Measurements from ENCODE around the gene TBC1D1. TPM values are rescaled to one million over a fixed set of nuclear protein-coding genes. Genes with fewer than 3 reads are reported as not detected.

The TBC1D1 gene
- total RNA-seq, 2 experiments from 2014 or later = 40.7 to 46.5 TPM

DNA sequence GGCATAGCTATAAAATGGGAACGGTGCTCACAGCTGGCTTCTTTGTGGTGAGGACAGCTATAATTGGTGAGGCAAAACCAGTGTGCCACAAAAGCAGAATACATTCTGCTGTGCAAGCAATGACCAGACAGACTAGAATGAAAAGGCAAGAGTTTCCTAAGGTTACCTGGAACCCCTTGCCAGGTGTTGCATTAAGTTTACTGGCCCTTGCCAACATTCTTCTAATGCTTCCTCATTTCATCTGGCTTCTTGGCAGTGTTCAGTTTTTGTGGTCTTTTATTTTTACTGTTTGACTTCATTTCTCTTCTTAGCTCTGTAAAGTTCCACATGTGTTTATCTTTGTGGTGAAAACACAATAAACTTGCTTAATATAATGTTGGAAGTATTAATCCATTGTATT is 200.8 kb downstream of the TBC1D1 start:
- no peak for TF ChIP-seq CTCF (IDR thresholded peaks at IDR 0.05)
- Histone ChIP-seq H3K27me3 (ENCODE audit: control insufficient read depth in 1 of 2, insufficient read depth in 2 of 2, low read length in 2 of 2) (no peaks in the 10 kb centered on the region), H3K36me3 (ENCODE audit: insufficient read depth, low read length) (peaks cover 23% of the 10 kb centered on the region), H3K27ac (ENCODE audit: low read depth in 1 of 2, low read length in 2 of 2) (no peak overlapping the region), H3K4me1 (ENCODE audit: insufficient read depth, low read length) (no peaks in the 10 kb centered on the region), H3K4me3 (ENCODE audit: low read length) (no peak overlapping the region), H3K9me3 (ENCODE audit: control insufficient read depth in 1 of 2, insufficient read depth in 1 of 2, low read length in 2 of 2) (no peaks in the 10 kb centered on the region)
- intact Hi-C loops (cut with DNase I, micrococcal nuclease) = no loop called here
- Mint-ChIP-seq H3K9me3 (no peaks in the 10 kb centered on the region), H3K4me3 (no peak overlapping the region), H3K36me3 (ENCODE audit: low read depth) (peaks cover 67% of the 10 kb centered on the region), H3K4me1 (ENCODE audit: low read depth) (peaks cover 26% of the 10 kb centered on the region), H3K27me3 (no peaks in the 10 kb centered on the region), H3K27ac (no peak overlapping the region)
- no peak for DNase-seq
- ChIA-PET POLR2A (interaction anchor here (0.6 kb wide), 1 partner anchor 609 kb away, joined by 3 read pairs; no protein-coding TSS in a partner anchor), CTCF (interaction anchor here (1.3 kb wide), 1 partner anchor 640 kb away, joined by 3 read pairs; no protein-coding TSS in a partner anchor)
- no peak for ATAC-seq (ENCODE audit: poor library complexity)

DNA sequence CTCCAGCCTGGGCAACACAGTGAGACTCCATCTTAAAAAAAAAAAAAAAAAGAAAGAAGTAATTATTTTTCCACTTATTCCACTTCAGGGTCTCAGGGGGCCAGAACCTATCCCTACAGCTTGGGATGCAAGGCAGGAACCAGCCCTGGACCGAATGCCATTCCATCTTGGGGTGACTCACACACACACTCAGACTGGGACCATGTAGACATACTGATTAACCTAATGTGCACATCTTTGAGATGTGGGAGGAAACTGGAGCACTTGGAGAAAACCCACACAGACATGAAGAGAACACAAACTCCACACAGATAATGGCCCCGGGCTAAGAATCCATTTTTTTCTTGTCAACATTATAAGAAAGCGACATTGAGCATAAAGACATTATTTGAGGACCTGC is 201.8 kb downstream of the TBC1D1 start:
- no peak overlapping the region for H3K27ac ChIP-seq (ENCODE audit: low read depth in 1 of 2, low read length in 2 of 2)
- CTCF ChIA-PET = no interaction called here
- DNase-seq (no peak), ATAC-seq (ENCODE audit: poor library complexity) (no peak)
- intact Hi-C loops (cut with DNase I, micrococcal nuclease) = no loop called here
- H3K9me3 ChIP-seq (ENCODE audit: control insufficient read depth in 1 of 2, insufficient read depth in 1 of 2, low read length in 2 of 2) = no peaks in the 10 kb centered on the region
- Mint-ChIP-seq H3K4me3 (no peak overlapping the region), H3K27me3 (no peaks in the 10 kb centered on the region), H3K4me1 (ENCODE audit: low read depth) (peaks cover 22% of the 10 kb centered on the region), H3K36me3 (ENCODE audit: low read depth) (peaks cover 66% of the 10 kb centered on the region), H3K27ac (no peak overlapping the region), H3K9me3 (no peaks in the 10 kb centered on the region)
- H3K4me3 ChIP-seq (ENCODE audit: low read length) = no peak overlapping the region
- H3K4me1 ChIP-seq (ENCODE audit: insufficient read depth, low read length) = no peaks in the 10 kb centered on the region
- H3K27me3 ChIP-seq (ENCODE audit: control insufficient read depth in 1 of 2, insufficient read depth in 2 of 2, low read length in 2 of 2) = no peaks in the 10 kb centered on the region
- peaks cover 24% of the 10 kb centered on the region for H3K36me3 ChIP-seq (ENCODE audit: insufficient read depth, low read length)
- TF ChIP-seq CTCF (IDR thresholded peaks at IDR 0.05) = no peak
- POLR2A ChIA-PET = no interaction called here

DNA sequence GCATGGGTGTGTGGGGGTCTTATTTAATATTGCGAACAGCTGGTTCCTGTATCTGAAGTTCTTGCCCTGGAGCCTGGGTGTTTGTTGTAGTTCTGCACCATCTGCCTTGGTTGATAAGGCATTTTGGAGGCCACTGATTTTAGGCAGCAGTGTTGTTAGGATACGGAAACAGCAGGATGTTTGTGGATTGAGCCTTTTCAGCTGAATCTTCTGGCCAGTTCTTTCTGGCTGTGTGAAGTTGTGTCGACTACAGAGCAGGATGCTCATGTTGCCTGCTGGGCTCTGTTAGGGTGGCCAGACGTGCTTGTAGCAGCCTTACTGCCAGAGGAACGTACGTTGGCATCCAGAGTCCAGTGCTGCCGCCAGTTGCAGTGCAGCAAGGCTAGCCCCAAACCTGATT is 203.5 kb downstream of the TBC1D1 start:
- TF ChIP-seq CTCF (IDR thresholded peaks at IDR 0.05) = no peak
- Mint-ChIP-seq H3K27me3 (no peaks in the 10 kb centered on the region), H3K36me3 (ENCODE audit: low read depth) (peaks cover 73% of the 10 kb centered on the region), H3K4me3 (no peak overlapping the region), H3K9me3 (no peaks in the 10 kb centered on the region), H3K27ac (no peak overlapping the region), H3K4me1 (ENCODE audit: low read depth) (peaks cover 17% of the 10 kb centered on the region)
- peaks cover 32% of the 10 kb centered on the region for H3K36me3 ChIP-seq (ENCODE audit: insufficient read depth, low read length)
- no peaks in the 10 kb centered on the region for H3K4me1 ChIP-seq (ENCODE audit: insufficient read depth, low read length)
- ATAC-seq (ENCODE audit: poor library complexity) (no peak), DNase-seq (no peak)
- no peaks in the 10 kb centered on the region for H3K9me3 ChIP-seq (ENCODE audit: control insufficient read depth in 1 of 2, insufficient read depth in 1 of 2, low read length in 2 of 2)
- no peaks in the 10 kb centered on the region for H3K27me3 ChIP-seq (ENCODE audit: control insufficient read depth in 1 of 2, insufficient read depth in 2 of 2, low read length in 2 of 2)
- intact Hi-C loops (cut with DNase I, micrococcal nuclease) = no loop called here
- CTCF ChIA-PET = interaction anchor here (0.6 kb wide), 1 partner anchor 799 kb away, joined by 3 read pairs; no protein-coding TSS in a partner anchor
- no peak overlapping the region for H3K4me3 ChIP-seq (ENCODE audit: low read length)
- POLR2A ChIA-PET = no interaction called here
- H3K27ac ChIP-seq (ENCODE audit: low read depth in 1 of 2, low read length in 2 of 2) = no peak overlapping the region

Data from CD4-positive, alpha-beta T cell (primary cell).